GM21576 (cell line): ENCODE results near the gene ROCK2.

Experiments used
- ATAC-seq: cut with Tn5 transposase; IDR thresholded peaks from one replicate; pipeline ENCODE4 v1.9.1; 2021; ENCODE audit warnings: mild to moderate bottlenecking, moderate library complexity; ENCODE audit not compliant: unreplicated experiment

The ROCK2 gene

DNA sequence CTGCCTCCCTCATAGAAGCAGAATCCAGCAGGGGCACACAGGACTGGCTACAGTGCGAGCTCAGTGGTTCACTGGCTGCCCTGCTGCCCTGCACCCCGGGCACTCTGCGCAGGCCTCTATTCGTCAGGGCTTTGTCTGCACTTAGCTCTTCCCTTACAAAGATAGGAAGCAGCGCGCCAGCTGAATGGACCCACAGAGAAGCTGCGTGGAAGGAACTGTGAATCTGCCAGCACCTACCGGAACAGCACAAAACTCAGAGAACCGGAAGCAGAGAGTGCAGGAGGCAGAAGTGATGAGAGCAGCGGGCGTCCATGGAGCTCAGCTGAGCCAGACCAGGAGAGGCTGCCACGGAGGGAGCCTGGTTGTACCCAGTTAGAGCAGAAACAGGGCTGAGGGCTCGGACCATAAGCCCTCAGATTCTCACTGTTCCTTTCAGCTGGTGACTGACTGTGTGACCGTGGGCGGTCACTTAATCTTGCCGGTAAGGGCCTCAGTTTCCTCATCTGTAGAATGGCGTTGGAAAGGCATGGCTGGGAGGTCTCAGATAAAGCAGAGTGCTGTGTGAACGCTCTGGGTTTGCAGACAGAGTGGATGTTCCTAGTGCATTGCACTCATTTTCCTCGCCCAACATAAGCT, 212.3 kb downstream of the ROCK2 start:
- ATAC-seq: no peak

DNA sequence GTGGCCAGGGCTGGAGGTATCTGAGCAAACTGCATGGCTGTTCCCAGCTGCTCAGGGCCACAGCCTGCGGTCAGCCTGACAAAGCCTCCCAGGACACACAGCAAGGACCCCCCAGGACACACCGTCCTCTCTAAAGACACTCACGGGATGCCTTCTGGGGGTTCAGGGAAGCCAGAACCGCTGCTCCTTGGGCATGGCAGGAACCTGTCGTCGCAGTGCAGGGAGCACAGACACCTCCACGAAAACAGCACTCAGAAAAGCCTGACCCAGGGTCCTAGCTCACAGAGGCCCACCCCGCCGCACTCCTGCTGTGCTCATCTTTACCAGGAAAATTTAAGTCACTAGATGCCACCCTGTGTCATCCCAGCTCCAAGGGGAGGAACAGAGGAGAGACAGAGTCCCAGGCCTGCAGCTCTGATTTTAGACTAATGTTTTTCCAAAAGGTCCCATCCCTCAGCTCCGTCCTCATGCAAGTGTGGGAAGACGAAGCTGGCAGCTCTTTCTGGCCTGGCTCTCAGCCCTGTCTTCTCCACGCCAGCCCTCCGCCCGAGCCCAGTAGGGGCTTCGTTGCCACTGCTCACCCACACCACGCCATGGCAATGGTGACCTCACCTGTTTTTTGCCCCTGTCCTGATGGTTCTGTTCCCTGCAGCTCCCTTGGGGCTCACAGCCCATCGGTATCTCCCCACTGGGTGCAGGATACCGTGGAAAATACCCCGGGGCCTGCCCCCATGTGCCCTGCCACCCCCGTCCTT, 213.1 kb downstream of the ROCK2 start:
- ATAC-seq: no peak
